PC-3 (cell line): ENCODE results near the gene TMEM79.

ENCODE experiments used
- CTCF ChIP-seq: fragments of 300-600 bp; sonication (generic); conservative IDR thresholded peaks from 2 replicates; pipeline ENCODE4 v1.5.1; 2017; ENCODE audit warnings: antibody characterized with exemption, low read depth, mild to moderate bottlenecking, low read length
- EZH2 ChIP-seq: fragments of 300-600 bp; sonication (generic); IDR thresholded peaks from one replicate; pipeline ENCODE4 v1.6.1; 2017; ENCODE audit warnings: antibody characterized with exemption, mild to moderate bottlenecking, low read length; ENCODE audit not compliant: unreplicated experiment
- EZH2phosphoT487 ChIP-seq: fragments of 300-600 bp; sonication (generic); IDR thresholded peaks from 2 replicates; pipeline ENCODE4 v1.6.1; 2018; ENCODE audit warnings: mild to moderate bottlenecking, antibody characterized with exemption, low read length, borderline replicate concordance

GRCh38 chr1:156279837-156280236 is 4.3 kb upstream of the TMEM79 start:
- TF ChIP-seq CTCF (no peak), EZH2phosphoT487 (no peak), EZH2 (no peak)
